HG02759 (cell line): Measurements from ENCODE around the gene MACROD2.

Experiments used
- ATAC-seq: cut with Tn5 transposase; IDR thresholded peaks from one replicate; pipeline ENCODE4 v1.9.1; 2021; ENCODE audit warnings: mild to moderate bottlenecking, moderate library complexity; ENCODE audit not compliant: unreplicated experiment

MACROD2 gene

GRCh38 chr20:14512839-14513238 is 517.5 kb downstream of the MACROD2 start:
- ATAC-seq, result no peak

GRCh38 chr20:14518648-14519047 is 523.3 kb downstream of the MACROD2 start:
- no peak for ATAC-seq

GRCh38 chr20:14521016-14521415 is 525.7 kb downstream of the MACROD2 start:
- ATAC-seq, result no peak

- no peak for ATAC-seq
Measured at GRCh38 chr20:14521436-14521835, 526.1 kb downstream of the MACROD2 start.

- ATAC-seq, result no peak
Measured at GRCh38 chr20:14522595-14522994, 527.3 kb downstream of the MACROD2 start.

GRCh38 chr20:14523090-14523489 is 527.8 kb downstream of the MACROD2 start:
- ATAC-seq, result no peak

GRCh38 chr20:14525426-14525825 is 530.1 kb downstream of the MACROD2 start:
- ATAC-seq, result no peak

GRCh38 chr20:14526891-14527290 is 531.6 kb downstream of the MACROD2 start:
- no peak for ATAC-seq

GRCh38 chr20:14531786-14532185 is 536.5 kb downstream of the MACROD2 start:
- no peak for ATAC-seq

GRCh38 chr20:14536738-14537137 is 541.4 kb downstream of the MACROD2 start:
- ATAC-seq, result no peak

- ATAC-seq, result peak; percentile 95
Measured at GRCh38 chr20:14538433-14538832, 543.1 kb downstream of the MACROD2 start.

GRCh38 chr20:14543040-14543439 is 547.7 kb downstream of the MACROD2 start:
- ATAC-seq, result no peak

GRCh38 chr20:14544688-14545087 is 549.4 kb downstream of the MACROD2 start:
- ATAC-seq, result no peak

GRCh38 chr20:14550655-14551054 is 555.3 kb downstream of the MACROD2 start:
- ATAC-seq, result no peak

GRCh38 chr20:14553774-14554534 is 558.6 kb downstream of the MACROD2 start:
- no peak for ATAC-seq

GRCh38 chr20:14555676-14556075 is 560.4 kb downstream of the MACROD2 start:
- ATAC-seq, result no peak

- ATAC-seq, result no peak
Measured at GRCh38 chr20:14556206-14556605, 560.9 kb downstream of the MACROD2 start.

GRCh38 chr20:14559612-14560011 is 564.3 kb downstream of the MACROD2 start:
- no peak for ATAC-seq

GRCh38 chr20:14561741-14562221 is 566.5 kb downstream of the MACROD2 start:
- ATAC-seq, result no peak

- ATAC-seq, result no peak
Measured at GRCh38 chr20:14562981-14563380, 567.7 kb downstream of the MACROD2 start.

GRCh38 chr20:14566505-14566904 is 571.2 kb downstream of the MACROD2 start:
- no peak for ATAC-seq

GRCh38 chr20:14568225-14568624 is 572.9 kb downstream of the MACROD2 start:
- no peak for ATAC-seq

- ATAC-seq, result no peak
Measured at GRCh38 chr20:14568701-14569100, 573.4 kb downstream of the MACROD2 start.
